Stimulated activated CD4-positive, alpha-beta T cell treated with anti-CD3 and anti-CD28 coated beads, Interleukin-1b, Interleukin-23, amount 100 ng/mL, for 48 hours (primary cell): Measurements from ENCODE around the gene APP.

Experiments
- DNase-seq: peaks from one replicate; pipeline ENCODE4 v3.0.0-alpha.2; 2020

APP gene

GRCh38 chr21:26125433-26126167, 45.0 kb downstream of the APP start:
- DNase-seq, result no peak

- DNase-seq, result no peak
Observed at GRCh38 chr21:26124896-26125295, 45.7 kb downstream of the APP start.

GRCh38 chr21:26124421-26124833, 46.1 kb downstream of the APP start:
- DNase-seq, result no peak

- no peak for DNase-seq
Observed at GRCh38 chr21:26123012-26123411, 47.6 kb downstream of the APP start.

GRCh38 chr21:26120828-26121227, 49.7 kb downstream of the APP start:
- DNase-seq, result no peak

- DNase-seq, result no peak
Observed at GRCh38 chr21:26119906-26120305, 50.7 kb downstream of the APP start.

GRCh38 chr21:26118938-26119540, 51.5 kb downstream of the APP start:
- DNase-seq, result no peak

- DNase-seq, result no peak
Observed at GRCh38 chr21:26117972-26118367, 52.6 kb downstream of the APP start.

- no peak for DNase-seq
Observed at GRCh38 chr21:26117324-26117971, 53.1 kb downstream of the APP start.

GRCh38 chr21:26116456-26117011, 54.0 kb downstream of the APP start:
- no peak for DNase-seq

GRCh38 chr21:26115899-26116298, 54.7 kb downstream of the APP start:
- no peak for DNase-seq

- no peak for DNase-seq
Observed at GRCh38 chr21:26115305-26115704, 55.3 kb downstream of the APP start.

GRCh38 chr21:26112975-26113374, 57.6 kb downstream of the APP start:
- no peak for DNase-seq

GRCh38 chr21:26112127-26112742, 58.3 kb downstream of the APP start:
- no peak for DNase-seq

- DNase-seq, result no peak
Observed at GRCh38 chr21:26110715-26111114, 59.9 kb downstream of the APP start.

GRCh38 chr21:26107429-26107828, 63.1 kb downstream of the APP start:
- no peak for DNase-seq

GRCh38 chr21:26106562-26106961, 64.0 kb downstream of the APP start:
- no peak for DNase-seq

- DNase-seq, result no peak
Observed at GRCh38 chr21:26105819-26106218, 64.8 kb downstream of the APP start.

- DNase-seq, result no peak
Observed at GRCh38 chr21:26100573-26100972, 70.0 kb downstream of the APP start.

- no peak for DNase-seq
Observed at GRCh38 chr21:26099610-26100219, 70.9 kb downstream of the APP start.

GRCh38 chr21:26098772-26099397, 71.7 kb downstream of the APP start:
- DNase-seq, result no peak

GRCh38 chr21:26097475-26097874, 73.1 kb downstream of the APP start:
- no peak for DNase-seq
